A549 (cell line): ENCODE measurements around the gene CST1. TPM values are rescaled to one million over a fixed set of nuclear protein-coding genes. Genes with fewer than 3 reads are reported as not detected.
"Not testable (repeated sequence)": the region's sequence is repeated elsewhere in the genome, so short reads cannot be mapped to it uniquely, and the experiment has no call there.

ENCODE experiments used
- ATAC-seq, 2 experiments: fragments of 200-7000 bp in 1 of 2; fragments of >200 bp in 1 of 2; cut with Nextera tagmentation in 1 of 2; cut with Tn5 transposase in 1 of 2; 3 replicates each; pipeline versions ENCODE4 v1.8.0 to v1.9.1; 2018 to 2020; ENCODE audit warnings: mild to moderate bottlenecking in 1 of 2, moderate library complexity in 1 of 2
- CTCF ChIA-PET: fragments of 300-600 bp; sonication (Branson Sonifier 250); formaldehyde crosslinking; extraction: SDS; loops from one replicate; lab custom pipeline; 2021; ENCODE audit warnings: antibody characterized with exemption, inconsistent platforms; lab: Yijun Ruan, JAX
- POLR2A ChIA-PET: fragments of 350-600 bp; formaldehyde crosslinking; extraction: SDS; loops from one replicate; lab custom pipeline; 2021; ENCODE audit warnings: antibody characterized with exemption, inconsistent platforms; lab: Yijun Ruan, JAX
- DNase-seq, 2 experiments: peaks; one replicate each; pipeline versions ENCODE4 v3.0.0 to v3.0.0-alpha.2; 2011 to 2016; ENCODE audit warnings: low read depth in 1 of 2, low spot score in 1 of 2
- FAIRE-seq: peaks from 2 replicates; lab custom pipeline; 2011; peaks lifted over from hg19 to GRCh38; lab: Jason Lieb, UNC
- H3K27ac ChIP-seq, 2 experiments: fragments of >200 bp; sonication (Bioruptor Twin); formaldehyde crosslinking; 3 replicates each; pipeline ENCODE4 v1.5.1; 2016 to 2017
- H3K4me1 ChIP-seq: fragments of >200 bp; sonication (Bioruptor Twin); formaldehyde crosslinking; 3 replicates; pipeline ENCODE4 v1.6.1; 2016
- H3K4me2 ChIP-seq: fragments of >200 bp; sonication (Bioruptor Twin); formaldehyde crosslinking; 3 replicates; pipeline ENCODE4 v1.6.1; 2016
- H3K4me3 ChIP-seq: fragments of >200 bp; sonication (Bioruptor Twin); formaldehyde crosslinking; 3 replicates; pipeline ENCODE4 v1.5.1; 2016
- H3K9me3 ChIP-seq: fragments of >200 bp; sonication (Bioruptor Twin); formaldehyde crosslinking; 3 replicates; pipeline ENCODE4 v1.6.1; 2016
- CHD4 ChIP-seq: fragments of 200-600 bp; sonication (generic); IDR thresholded peaks from 2 replicates; pipeline ENCODE4 v1.6.1; 2016; ENCODE audit warnings: antibody characterized with exemption, mild to moderate bottlenecking, borderline replicate concordance
- E2F6 ChIP-seq: IDR thresholded peaks from 2 replicates; pipeline ENCODE4 v1.6.1; 2012; ENCODE audit warnings: low read depth, borderline replicate concordance
- EHF ChIP-seq: fragments of 250-450 bp; sonication (Bioruptor Pico); IDR thresholded peaks from 2 replicates; pipeline ENCODE4 v1.5.0; 2020; ENCODE audit warnings: mild to moderate bottlenecking
- HEYL ChIP-seq: fragments of 250-450 bp; sonication (Bioruptor Pico); IDR thresholded peaks from 2 replicates; pipeline ENCODE4 v1.8.0; 2021; ENCODE audit warnings: mild to moderate bottlenecking, moderate library complexity
- HOXA7 ChIP-seq: fragments of 250-450 bp; sonication (Bioruptor Pico); IDR thresholded peaks from 2 replicates; pipeline ENCODE4 v1.5.0; 2020; ENCODE audit warnings: mild to moderate bottlenecking, moderate library complexity
- PBX3 ChIP-seq: IDR thresholded peaks from 2 replicates; pipeline ENCODE4 v1.6.1; 2012
- POLR2A ChIP-seq: IDR thresholded peaks from 2 replicates; pipeline ENCODE4 v1.6.1; 2012; ENCODE audit warnings: mild to moderate bottlenecking, low read length
- POLR2AphosphoS2 ChIP-seq: conservative IDR thresholded peaks from 2 replicates; pipeline ENCODE4 v1.6.1; 2012; ENCODE audit warnings: low read length, improper control_type of control experiment, inconsistent platforms
- RCOR1 ChIP-seq: fragments of 150-350 bp; IDR thresholded peaks from 2 replicates; pipeline ENCODE4 v1.6.1; 2014; ENCODE audit warnings: antibody characterized with exemption, low read length, low read depth
- REST ChIP-seq: fragments of 200-600 bp; sonication (generic); IDR thresholded peaks from 2 replicates; pipeline ENCODE4 v1.6.1; 2016; ENCODE audit warnings: antibody characterized with exemption, mild to moderate bottlenecking, moderate library complexity
- RFX5 ChIP-seq: fragments of 450-650 bp; IDR thresholded peaks from 2 replicates; pipeline ENCODE4 v1.7.1; 2014; ENCODE audit warnings: antibody characterized with exemption, mild to moderate bottlenecking, moderate library complexity
- USF2 ChIP-seq: fragments of 450-650 bp; IDR thresholded peaks from 2 replicates; pipeline ENCODE4 v1.6.1; 2014; ENCODE audit warnings: antibody characterized with exemption
- ZNF302 ChIP-seq: fragments of 250-450 bp; sonication (Bioruptor Pico); IDR thresholded peaks from 2 replicates; pipeline ENCODE4 v1.9.0; 2021; ENCODE audit warnings: inconsistent platforms, mild to moderate bottlenecking, moderate library complexity
- WGBS: methylation state at CpG from one replicate; pipeline ENCODE4 v1.1.6; 2017; ENCODE audit errors: missing lambda C conversion rate; 5-methylcytosine and 5-hydroxymethylcytosine counted together
- polyA plus RNA-seq, 4 experiments: library from polyadenylated mRNA; depleted of rRNA in 3 of 4; stranded (reverse); fragments of >200 nt; fragmentation: RNase III in 1 of 4; extraction: RNeasy Plus Mini Kit Qiagen cat#74134 plus additional on column Dnase treatment in 1 of 4; gene quantifications; 2 replicates in 3 of 4; 3 replicates in 1 of 4; pipeline ENCODE4 v1.2.3, GENCODE V29; 2011 to 2017

CST1 gene
- polyA plus RNA-seq, 2 of the 4 experiments (the other 2 are of a cell fraction), result 0.28 to 2.1 TPM

- no peak for DNase-seq
- Histone ChIP-seq H3K9me3 (no peaks in the 10 kb centered on the region), H3K4me3 (no peak overlapping the region), H3K27ac (no peak overlapping the region), H3K4me1 (no peaks in the 10 kb centered on the region), H3K4me2 (no peak overlapping the region)
- POLR2A ChIA-PET, result no interaction called here
- TF ChIP-seq POLR2AphosphoS2, result no peak
- TF ChIP-seq POLR2A, result no peak
- no peak for TF ChIP-seq E2F6
- no peak for TF ChIP-seq ZNF302 (CRISPR knock-in tag)
- no peak for TF ChIP-seq USF2
- no peak for TF ChIP-seq RCOR1
- TF ChIP-seq REST, result no peak
- TF ChIP-seq HEYL (CRISPR knock-in tag), result no peak
- TF ChIP-seq EHF (CRISPR knock-in tag), result no peak
- no peak for ATAC-seq
- CTCF ChIA-PET, result interaction anchor here (1.4 kb wide), 1 partner anchor 17 kb away, joined by 3 read pairs; no protein-coding TSS in a partner anchor
- 0% methylated on average over 1 of the region's 1 CpG for WGBS
- no peak for FAIRE-seq
Observed at GRCh38 chr20:23721962-23722361, 28.8 kb downstream of the CST1 start.

GRCh38 chr20:23719351-23719750 is 31.4 kb downstream of the CST1 start:
- DNase-seq, ATAC-seq, H3K4me3 ChIP-seq, H3K4me1 ChIP-seq, CTCF ChIA-PET, H3K9me3 ChIP-seq, POLR2A ChIA-PET, H3K4me2 ChIP-seq, H3K27ac ChIP-seq, FAIRE-seq: not testable (repeated sequence)
- WGBS, result 66% methylated on average over 9 of the region's 9 CpGs

GRCh38 chr20:23711778-23712177 is 39.0 kb downstream of the CST1 start:
- POLR2A ChIA-PET, H3K27ac ChIP-seq, DNase-seq, H3K4me3 ChIP-seq, H3K9me3 ChIP-seq, ATAC-seq, H3K4me2 ChIP-seq, CTCF ChIA-PET, H3K4me1 ChIP-seq: not testable (repeated sequence)
- peak; percentile 81 for FAIRE-seq

- Histone ChIP-seq H3K9me3 (no peaks in the 10 kb centered on the region), H3K4me1 (no peaks in the 10 kb centered on the region), H3K27ac (no peak overlapping the region), H3K4me3 (no peak overlapping the region), H3K4me2 (no peak overlapping the region)
- 20% methylated on average over 3 of the region's 4 CpGs for WGBS
- TF ChIP-seq EHF (CRISPR knock-in tag) (no peak), RFX5 (no peak), CHD4 (no peak), HOXA7 (CRISPR knock-in tag) (no peak), PBX3 (no peak)
- ATAC-seq, result 0 out of 6 replicates have a peak, but pooled peaks of 1 of the 2 experiments have one; percentile 12
- FAIRE-seq, result no peak
- DNase-seq, result no peak
- ChIA-PET CTCF (no interaction called here), POLR2A (no interaction called here)
Observed at GRCh38 chr20:23710771-23711170, 40.0 kb downstream of the CST1 start.
